ENCODE data around the gene ZNF488.
A peak's percentile ranks its signal among the peaks of the same experiment; 100 is the strongest.

ZNF488 gene

GRCh38 chr10:47381427-47382379 is 2.4 kb downstream of the ZNF488 start:
- DNase-seq (ENCODE audit: low read depth) = no peak

GRCh38 chr10:47381103-47381395 is 3.0 kb downstream of the ZNF488 start:
- no peak for DNase-seq (ENCODE audit: low read depth)

DNA sequence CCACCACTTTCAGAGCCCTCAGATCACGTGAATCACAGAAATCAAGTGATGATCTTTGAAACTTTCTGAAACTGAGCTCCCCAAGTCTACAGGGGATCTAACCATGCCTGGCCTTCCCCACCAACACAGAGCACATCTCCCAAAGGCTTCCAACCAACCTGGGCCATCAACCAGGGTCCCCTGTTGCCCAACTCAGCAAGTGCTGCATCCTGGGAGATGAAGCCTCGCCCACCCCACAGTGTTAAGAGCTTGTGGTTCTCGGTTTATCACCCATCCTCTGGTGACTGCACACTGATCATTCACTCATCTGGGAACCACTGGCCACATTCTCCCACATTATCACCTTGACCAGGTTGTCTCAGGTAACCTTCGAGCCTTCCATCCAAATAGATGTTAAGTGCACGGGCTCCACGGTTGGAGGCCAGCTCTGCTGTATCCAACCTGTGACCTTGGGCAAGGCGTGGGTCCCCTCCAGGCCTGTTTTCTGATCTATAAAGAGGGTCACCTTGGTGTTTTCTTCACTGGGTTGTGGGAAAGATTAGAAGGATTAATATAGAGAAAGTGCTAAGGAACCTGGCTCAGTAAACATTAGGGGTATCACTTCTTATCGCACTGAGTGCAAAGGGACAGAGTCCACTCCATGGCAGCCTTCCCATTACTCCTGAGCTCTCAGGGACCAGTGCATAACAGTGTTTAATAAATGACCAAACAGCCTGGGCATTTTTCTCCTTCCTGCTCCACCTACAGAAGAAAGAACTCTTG is 3.6 kb downstream of the ZNF488 start:
- no peak for DNase-seq (ENCODE audit: low read depth)

- DNase-seq (ENCODE audit: low read depth) = no peak
Measured at GRCh38 chr10:47379901-47380300, 4.2 kb downstream of the ZNF488 start.

DNA sequence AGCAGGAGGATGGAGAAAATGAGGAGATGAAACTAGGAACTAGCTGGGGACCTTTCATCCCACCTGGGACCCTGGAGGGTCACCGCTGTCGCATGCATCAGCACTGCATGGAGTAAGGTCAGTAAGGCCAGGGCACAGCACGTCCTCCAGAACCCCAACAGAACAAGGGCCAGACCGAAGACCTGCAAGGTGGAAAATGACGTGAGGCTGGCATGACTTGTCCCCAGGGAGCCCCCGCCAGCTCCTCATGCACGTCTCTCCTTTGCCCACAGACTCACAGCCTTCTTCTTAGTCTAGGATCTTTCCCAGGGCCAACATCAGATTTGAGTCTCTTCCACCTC is 4.7 kb downstream of the ZNF488 start:
- DNase-seq (ENCODE audit: low read depth) = no peak

DNA sequence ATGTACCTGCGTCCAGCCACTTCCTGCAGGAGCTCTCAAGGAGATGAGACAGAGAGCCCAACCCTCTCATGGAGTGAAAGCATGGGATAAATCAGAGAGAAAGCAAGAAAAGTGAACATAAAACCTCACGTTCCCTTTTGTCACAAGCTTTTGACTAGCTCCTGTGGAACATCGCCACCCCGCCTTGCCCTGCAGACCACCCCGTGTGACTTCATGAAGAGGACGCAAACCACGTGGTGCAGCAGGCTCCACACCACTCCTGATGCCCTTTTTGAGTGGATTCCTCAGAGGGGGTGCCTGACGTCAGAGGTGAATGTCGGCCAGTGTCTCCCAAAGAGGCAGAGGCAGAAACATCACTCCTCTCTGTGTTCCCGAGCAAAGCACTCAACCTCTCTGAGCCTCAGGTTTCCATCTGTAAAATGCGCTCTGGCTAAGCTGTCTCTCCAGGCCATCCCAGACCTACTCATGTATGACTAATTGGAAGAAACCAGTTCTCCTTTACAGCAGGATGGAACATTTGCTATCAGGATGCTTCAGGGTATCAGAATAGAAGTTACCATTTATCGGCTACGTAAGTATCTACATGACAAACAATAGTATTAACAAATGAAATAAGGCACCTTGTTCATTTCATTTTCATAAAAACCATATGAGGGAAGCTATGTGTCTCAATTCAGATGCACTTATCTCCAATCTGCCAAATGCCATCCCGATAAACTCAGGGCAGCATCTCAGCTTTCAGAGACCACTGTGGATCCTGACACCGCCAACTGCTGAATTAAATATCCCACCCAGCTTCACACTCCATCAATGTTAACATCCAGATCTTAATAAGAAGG is 5.3 kb downstream of the ZNF488 start:
- no peak for DNase-seq (ENCODE audit: low read depth)

- DNase-seq (ENCODE audit: low read depth) = no peak
Measured at GRCh38 chr10:47378183-47378510, 5.9 kb downstream of the ZNF488 start.

GRCh38 chr10:47376522-47377220 is 7.4 kb downstream of the ZNF488 start:
- DNase-seq (ENCODE audit: low read depth) = no peak

- peak; percentile 71 for DNase-seq (ENCODE audit: low read depth)
Measured at GRCh38 chr10:47374611-47375536, 9.2 kb downstream of the ZNF488 start.

DNA sequence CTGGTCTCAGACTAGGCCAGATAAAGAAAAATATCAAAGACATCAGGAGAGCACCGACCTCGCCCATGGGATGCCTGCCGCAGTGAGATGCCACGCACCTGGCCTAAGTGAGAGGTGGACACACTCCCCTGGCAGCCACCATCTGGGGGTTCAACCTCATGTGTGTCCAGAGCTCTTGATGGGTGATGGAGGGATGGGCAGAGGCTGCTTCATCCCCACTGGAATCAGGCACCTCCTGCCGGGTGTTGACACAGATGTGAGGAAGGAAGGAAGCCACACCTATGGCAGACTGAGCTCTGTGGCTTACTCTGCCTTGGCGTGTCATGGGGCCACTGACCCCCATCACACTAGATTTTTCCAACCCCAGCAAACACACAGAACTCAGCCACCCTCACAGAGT is 11.4 kb downstream of the ZNF488 start:
- no peak for DNase-seq (ENCODE audit: low read depth)

- DNase-seq (ENCODE audit: low read depth) = no peak
Measured at GRCh38 chr10:47371629-47372485, 12.2 kb downstream of the ZNF488 start.

GRCh38 chr10:47370878-47371277 is 13.2 kb downstream of the ZNF488 start:
- DNase-seq (ENCODE audit: low read depth) = no peak

DNA sequence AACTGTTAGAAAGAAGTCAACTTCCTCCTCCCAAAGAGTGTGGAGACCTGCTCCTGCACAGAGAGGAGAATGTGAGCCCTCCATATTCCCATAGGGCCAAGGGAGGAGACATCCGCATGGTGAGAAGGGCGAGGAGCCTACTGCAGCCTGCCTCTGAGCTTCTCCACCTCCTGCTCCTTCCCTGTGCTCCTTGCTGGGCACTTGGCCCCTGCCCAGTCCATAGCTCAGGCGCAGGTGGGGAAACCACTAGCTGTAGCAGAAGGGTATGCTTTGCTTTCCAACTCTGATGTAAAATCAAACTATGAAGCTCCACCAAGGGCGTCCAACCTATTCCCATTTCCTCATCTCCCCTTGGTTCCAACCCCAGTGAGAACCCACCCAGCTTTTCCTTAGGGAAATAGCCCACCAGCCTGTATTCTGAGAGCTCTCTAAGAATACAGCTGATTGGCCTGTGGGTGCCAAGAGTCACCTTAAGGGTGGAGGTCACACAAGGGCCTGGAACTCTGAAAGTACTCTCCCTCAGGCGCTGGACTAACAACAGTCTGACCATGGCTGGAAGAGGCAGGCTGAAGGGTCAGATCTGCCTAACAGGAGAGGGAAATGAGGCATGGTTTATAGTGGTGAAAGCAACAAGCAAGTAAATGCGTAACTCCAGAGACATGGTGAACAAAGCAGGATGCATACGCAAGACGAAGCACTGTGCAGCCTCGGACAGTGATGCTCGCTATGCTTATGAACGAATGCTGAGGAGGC is 13.9 kb downstream of the ZNF488 start:
- no peak for DNase-seq (ENCODE audit: low read depth)

DNA sequence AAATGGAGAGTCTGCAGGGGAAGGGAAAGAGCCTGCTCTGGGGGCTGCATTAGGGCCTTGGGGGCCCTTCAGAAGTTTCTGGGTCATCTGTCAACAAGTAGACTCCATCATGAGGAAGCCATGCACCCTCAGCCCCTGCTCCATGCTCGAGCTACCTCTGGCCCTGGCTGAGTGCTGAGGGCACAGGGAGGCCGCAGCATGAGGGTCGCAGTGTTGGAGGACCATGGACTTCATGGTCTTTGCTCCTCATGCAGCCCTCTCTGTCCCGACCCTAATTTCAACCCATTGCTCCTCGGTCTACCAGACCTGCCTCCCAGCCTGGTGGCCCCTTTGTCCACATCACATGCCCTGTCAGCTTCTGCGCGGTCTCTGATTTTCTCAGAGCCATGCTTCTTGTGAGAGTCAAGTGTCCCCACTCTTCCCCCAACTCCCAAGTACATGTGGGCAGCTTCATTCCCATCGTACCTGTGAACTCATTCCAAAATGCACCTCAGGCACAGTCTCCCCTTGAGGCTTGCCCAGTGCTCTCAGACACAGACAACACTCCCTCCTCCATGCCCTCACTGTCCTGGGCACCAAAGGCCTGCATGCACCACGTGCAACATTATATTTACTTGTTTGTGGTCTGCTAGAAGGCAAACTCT is 14.7 kb downstream of the ZNF488 start:
- DNase-seq (ENCODE audit: low read depth) = no peak

GRCh38 chr10:47368431-47369180 is 15.5 kb downstream of the ZNF488 start:
- DNase-seq (ENCODE audit: low read depth) = no peak

- no peak for DNase-seq (ENCODE audit: low read depth)
Measured at GRCh38 chr10:47367646-47368045, 16.4 kb downstream of the ZNF488 start.

DNA sequence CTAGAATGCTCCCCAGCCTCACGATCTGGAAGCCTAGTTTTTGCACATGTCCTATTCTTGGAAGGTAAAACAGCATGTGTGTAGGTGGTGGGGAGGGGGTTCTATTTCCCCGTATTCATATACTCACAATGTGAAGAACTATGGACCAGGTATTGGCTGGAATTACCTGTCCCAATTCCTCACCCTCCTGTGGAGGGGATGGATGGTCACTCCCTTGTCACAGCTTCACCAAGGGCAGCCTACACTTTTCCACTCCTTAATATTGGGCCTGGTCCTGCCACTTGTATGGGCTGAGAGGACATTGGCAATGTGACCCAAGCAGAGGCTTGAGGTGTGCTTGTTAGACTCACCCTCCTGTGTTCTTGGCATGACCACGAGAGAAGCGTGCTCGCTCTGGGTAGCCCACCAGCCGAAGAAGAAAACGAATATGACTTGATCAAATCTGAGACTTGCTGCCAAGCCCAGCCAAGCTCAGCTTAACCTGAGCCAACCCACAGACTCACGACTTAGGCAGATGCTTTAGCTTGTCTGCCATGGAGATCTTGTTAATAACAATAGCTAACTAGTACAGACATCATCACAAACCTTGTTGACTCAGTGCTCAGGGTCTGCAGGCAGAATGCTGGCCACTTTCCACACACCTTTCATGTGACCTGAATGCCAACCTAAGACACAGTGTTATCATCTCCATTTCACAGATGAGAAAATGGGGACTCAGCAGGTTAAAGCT is 17.2 kb downstream of the ZNF488 start:
- DNase-seq (ENCODE audit: low read depth) = no peak
